ENCODE data around the gene SUGCT.
"Not testable (repeated sequence)": the region's sequence is repeated elsewhere in the genome, so short reads cannot be mapped to it uniquely, and the experiment has no call there.

Gene SUGCT

GRCh38 chr7:40199076-40199802 is 64.4 kb downstream of the SUGCT start:
- in situ Hi-C loops (cut with HindIII; ENCODE audit: low sequenced_read_pairs), result no loop called here

GRCh38 chr7:40200791-40201190 is 66.0 kb downstream of the SUGCT start:
- in situ Hi-C loops (cut with HindIII; ENCODE audit: low sequenced_read_pairs), result no loop called here

GRCh38 chr7:40202851-40203250 is 68.0 kb downstream of the SUGCT start:
- in situ Hi-C loops (cut with HindIII; ENCODE audit: low sequenced_read_pairs), result no loop called here

DNA sequence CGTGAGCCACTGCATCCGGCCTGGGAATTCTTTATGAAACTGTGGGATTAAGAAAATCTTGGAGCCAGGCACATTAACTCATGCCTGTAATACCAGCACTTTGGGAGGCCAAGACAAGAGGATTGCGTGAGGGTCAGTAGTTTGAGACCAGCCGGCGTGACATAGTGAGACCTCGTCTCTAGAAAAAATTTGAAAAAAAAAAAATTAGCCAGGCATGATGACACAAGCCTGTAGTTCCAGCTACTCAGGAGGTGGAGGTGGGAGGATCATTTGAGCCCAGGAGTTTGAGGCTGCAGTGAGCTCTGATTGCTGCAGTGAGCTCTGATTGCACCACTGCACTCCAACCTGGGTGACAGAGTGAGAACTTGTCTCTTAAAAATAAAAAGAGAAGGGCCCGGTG is 69.8 kb downstream of the SUGCT start:
- in situ Hi-C loops (cut with HindIII; ENCODE audit: low sequenced_read_pairs), result no loop called here

DNA sequence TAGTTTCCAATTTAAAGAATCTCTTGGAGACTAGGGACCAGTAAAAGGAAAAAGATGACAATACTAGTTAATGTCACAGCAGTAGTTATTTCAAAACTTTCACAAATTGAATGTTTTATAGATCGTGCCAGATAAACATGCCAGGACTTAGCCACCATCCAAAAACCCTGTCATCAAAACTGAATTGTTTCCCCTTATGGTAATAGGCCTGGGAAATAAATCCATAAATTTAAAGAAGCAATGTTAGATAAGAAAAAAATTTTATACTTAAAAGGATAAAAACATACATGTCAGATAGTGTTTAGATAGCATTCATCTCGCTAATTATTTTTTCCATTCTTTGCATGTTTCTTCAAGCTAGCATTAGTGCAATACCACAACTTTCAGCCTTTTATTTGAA is 71.2 kb downstream of the SUGCT start:
- in situ Hi-C loops (cut with HindIII; ENCODE audit: low sequenced_read_pairs), result no loop called here

- in situ Hi-C loops (cut with HindIII; ENCODE audit: low sequenced_read_pairs), result no loop called here
These were observed 76.6 kb downstream of the SUGCT start for GRCh38 chr7:40211276-40212003.

- in situ Hi-C loops (cut with HindIII; ENCODE audit: low sequenced_read_pairs), result no loop called here
These were observed 78.5 kb downstream of the SUGCT start for GRCh38 chr7:40213291-40213690.

- in situ Hi-C loops (cut with HindIII; ENCODE audit: low sequenced_read_pairs), result no loop called here
These were observed 79.1 kb downstream of the SUGCT start for GRCh38 chr7:40213856-40214255.

DNA sequence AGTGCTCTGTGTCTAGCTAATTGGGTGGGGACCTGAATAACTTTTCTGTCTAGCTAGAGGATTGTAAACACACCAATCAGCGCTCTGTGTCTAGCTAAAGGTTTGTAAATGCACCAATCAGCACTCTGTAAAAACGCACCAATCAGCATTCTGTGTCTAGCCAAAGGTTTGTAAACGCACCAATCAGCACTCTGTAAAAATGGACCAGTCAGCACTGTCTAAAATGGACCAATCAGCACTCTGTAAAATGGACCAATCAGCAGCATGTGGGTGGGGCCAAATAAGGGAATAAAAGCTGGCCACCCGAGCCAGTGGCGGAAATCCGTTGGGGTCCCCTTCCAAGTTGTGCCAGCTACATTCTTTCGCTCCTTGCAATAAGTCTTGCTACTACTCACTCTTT is 83.8 kb downstream of the SUGCT start:
- in situ Hi-C loops (cut with HindIII; ENCODE audit: low sequenced_read_pairs), result not testable (repeated sequence)

DNA sequence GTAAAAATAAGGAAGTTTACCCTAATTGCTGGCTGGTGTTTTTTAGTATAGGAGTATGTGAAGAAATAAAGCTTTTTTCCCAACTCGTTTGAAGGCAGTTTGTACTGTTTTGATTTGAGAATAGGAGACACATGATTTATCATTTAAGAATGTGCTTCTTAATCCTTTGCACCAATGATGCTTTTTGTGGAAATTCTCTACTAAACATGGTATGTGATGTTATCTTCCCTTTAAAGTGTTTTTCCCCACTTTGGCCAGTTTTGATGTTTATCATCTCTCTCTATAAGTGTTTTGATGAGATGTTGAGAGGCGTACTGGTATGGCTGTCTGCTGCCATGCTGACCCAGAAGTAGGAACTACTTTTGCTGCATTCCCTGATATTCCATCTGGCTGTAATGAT is 85.1 kb downstream of the SUGCT start:
- in situ Hi-C loops (cut with HindIII; ENCODE audit: low sequenced_read_pairs), result no loop called here

- in situ Hi-C loops (cut with HindIII; ENCODE audit: low sequenced_read_pairs), result no loop called here
These were observed 85.7 kb downstream of the SUGCT start for GRCh38 chr7:40220421-40220911.

GRCh38 chr7:40221836-40222235 is 87.0 kb downstream of the SUGCT start:
- in situ Hi-C loops (cut with HindIII; ENCODE audit: low sequenced_read_pairs), result no loop called here

DNA sequence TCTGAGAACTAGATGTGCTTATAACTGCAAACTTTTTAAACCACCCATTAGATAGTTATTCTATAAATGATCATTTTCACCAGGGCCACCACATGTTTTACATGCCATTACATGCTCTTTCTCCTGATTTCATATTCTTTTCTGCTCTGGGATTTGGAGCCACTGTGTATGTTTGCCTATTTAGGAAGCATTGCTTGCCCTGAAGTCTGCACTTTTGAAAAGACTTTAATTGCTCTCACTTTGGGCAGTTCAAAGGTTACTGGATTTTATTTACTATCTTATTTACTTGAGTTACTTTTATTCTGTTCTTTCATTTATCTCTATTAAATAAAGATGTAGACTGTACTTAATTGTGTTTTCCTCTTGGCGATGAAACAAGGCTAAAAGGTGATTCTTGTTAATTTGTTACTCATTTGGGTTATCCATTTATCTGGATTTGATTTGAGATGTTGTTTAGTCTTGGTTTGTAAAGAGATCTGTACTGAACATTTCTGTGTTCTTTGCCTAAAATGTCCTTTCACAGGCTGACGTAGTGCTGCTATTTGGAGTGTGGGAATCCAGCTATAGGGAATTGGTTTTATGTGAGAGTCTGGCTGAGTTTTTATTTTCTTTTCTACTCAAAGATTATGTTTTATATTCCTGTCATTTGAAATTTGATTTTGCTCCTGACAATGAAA is 88.8 kb downstream of the SUGCT start:
- in situ Hi-C loops (cut with HindIII; ENCODE audit: low sequenced_read_pairs), result no loop called here

GRCh38 chr7:40230101-40230500 is 95.3 kb downstream of the SUGCT start:
- in situ Hi-C loops (cut with HindIII; ENCODE audit: low sequenced_read_pairs), result no loop called here

DNA sequence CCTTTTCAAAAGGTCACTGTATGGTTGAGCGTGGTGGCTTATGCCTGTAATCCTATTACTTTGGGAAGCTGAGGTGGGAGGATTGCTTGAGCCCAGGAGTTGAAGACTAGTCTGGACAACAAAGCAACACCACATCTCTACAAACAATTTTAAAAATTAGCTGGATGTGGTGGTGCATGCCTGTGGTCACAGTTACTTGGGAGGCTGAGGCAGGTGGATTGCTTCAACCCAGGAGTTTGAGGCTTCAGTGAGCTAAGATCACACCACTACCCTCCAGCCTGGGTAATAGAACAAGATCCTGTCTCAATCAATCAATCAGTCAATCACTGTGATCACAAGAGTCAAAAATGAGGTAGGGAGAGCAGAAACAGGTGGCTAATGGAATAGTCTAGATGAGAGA is 97.0 kb downstream of the SUGCT start:
- in situ Hi-C loops (cut with HindIII; ENCODE audit: low sequenced_read_pairs), result no loop called here

DNA sequence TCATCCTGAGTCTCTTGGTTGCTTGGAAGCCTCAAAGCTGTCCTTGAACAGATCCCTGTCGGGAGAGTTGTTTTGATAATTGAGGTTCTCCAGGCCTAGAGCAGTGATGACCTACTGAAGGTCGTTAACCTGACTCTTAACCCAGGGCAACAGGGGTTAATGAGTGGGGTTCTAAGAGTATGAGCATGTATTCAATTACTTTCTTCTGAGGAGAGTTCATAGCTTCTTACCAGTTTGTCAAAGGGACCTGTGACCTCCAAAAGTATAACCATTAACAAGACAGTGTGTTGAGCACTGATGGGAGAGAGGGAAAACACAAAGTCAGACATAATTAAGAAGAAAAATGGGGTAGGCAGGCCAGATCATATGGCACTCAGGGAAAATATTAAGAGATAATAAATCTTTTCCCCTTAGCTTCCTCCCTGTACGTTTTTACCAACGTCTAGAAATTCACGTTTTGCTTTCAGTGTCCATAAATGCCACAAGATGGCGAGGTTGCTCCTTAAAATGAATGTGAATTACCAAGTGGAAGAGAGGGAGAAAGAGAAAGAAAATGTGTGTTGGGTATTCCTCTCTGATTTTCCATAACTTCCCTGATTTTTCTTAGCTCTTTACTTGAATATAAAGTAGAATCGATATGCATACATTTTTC is 97.6 kb downstream of the SUGCT start:
- in situ Hi-C loops (cut with HindIII; ENCODE audit: low sequenced_read_pairs), result no loop called here

DNA sequence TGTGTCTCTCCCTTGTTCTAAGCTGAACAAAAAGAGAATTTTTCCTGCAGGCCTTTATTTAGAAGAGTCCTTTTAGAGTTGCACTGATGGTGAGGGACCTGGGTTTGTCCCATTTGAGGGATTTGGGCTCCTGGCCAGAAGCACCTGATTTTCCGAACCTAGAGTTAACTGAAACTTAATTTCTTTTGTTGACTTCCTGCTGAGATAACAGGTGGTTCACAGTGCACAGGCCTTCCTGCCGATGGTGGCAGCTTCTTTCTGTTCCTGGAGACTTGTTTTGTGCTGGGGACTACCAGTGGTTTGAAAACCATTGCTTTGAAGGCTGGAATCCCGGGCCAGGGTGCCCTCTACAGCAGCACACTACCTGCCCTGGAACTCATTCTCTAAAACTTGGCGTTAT is 99.2 kb downstream of the SUGCT start:
- in situ Hi-C loops (cut with HindIII; ENCODE audit: low sequenced_read_pairs), result no loop called here

DNA sequence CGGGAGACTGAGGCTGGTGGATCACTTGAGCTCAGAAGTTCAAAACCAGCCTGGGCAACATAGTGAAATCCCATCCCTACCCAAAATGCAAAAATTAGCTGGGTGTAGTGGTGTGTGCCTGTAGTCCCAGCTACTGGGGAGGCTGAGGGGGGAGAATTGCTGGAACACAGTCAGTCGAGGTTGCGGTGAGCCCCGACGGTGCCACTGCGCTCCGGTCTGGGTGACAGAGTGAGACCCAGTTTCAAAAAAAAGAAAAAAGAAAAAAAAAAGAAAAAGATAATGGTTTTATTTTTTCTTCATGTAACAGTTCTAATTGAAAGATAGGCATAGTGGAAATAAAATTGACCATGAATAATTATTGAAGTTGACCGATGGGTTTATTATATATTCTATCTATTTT is 99.9 kb downstream of the SUGCT start:
- in situ Hi-C loops (cut with HindIII; ENCODE audit: low sequenced_read_pairs), result no loop called here

DNA sequence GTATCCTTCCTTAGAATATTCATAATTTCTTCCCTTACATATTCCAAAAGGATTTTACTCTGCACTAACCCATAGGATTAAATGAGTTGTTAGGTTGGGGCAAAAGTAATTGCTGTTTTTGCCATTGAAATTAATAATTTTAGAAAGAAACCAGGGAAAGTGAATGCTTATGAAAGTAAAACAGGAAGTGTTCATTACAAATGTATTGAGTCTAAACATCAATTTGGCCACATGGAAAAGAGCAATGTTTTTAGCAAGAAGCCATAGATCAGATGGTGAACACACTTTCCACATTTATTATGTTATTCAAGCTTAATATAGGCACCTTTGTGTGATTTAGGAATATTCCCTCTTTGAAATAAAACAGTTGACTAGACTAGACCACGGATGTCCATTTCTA is 102.9 kb downstream of the SUGCT start:
- in situ Hi-C loops (cut with HindIII; ENCODE audit: low sequenced_read_pairs), result no loop called here

- in situ Hi-C loops (cut with HindIII; ENCODE audit: low sequenced_read_pairs), result no loop called here
These were observed 105.0 kb downstream of the SUGCT start for GRCh38 chr7:40239755-40240303.

- in situ Hi-C loops (cut with HindIII; ENCODE audit: low sequenced_read_pairs), result no loop called here
These were observed 108.3 kb downstream of the SUGCT start for GRCh38 chr7:40243076-40243475.
